Cerebellar cortex (tissue), 1 donor: ENCODE results near the gene SORBS2.

Experiments
- DNase-seq: peaks from one replicate; pipeline ENCODE4 v3.0.0-alpha.2; 2015; ENCODE audit warnings: low spot score

The SORBS2 gene

DNA sequence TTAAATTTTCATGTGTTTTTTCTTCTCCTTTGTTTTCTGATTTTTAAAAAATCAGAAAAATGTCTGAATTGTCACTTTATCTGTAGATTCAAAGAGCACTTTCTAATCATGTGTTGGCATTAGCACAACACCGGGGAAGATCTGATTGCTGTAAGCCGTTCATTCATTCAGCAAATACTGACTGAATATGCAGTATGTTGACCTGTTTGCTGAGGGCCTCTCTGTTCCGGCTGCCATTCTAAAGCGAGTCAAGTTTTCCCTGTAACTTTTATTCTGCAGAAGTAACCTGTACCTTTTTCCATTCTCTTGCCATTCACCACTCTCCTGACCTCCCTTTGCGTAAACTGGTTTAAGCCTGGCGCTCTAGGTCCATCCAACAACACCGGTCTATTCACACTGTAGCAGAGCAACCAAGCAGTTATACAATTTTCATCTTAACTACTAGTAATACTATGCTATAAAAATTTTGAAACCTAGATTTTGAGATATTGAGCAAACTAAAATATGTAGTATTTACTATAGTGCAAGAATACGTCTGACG lies 6.7 kb downstream of the SORBS2 start:
- no peak for DNase-seq

DNA sequence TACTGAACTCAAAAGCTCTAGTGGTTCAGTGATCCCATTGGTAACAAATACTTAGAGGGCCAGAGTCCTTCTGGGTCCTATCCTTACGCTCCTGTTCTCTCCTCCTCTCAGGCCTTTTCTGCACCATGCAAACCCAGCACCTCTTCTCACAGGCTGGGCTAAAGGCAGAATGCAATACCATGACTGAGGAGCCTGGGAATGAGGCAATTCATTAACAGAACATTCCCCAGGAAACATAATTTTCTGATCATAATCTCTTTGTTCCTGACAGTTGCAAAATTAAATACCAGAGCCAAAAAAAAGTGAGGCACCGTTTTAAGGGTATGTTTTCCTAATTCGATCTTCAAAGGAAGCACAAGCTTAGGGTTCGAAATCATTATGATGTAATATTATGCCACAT lies 9.0 kb downstream of the SORBS2 start:
- no peak for DNase-seq

DNA sequence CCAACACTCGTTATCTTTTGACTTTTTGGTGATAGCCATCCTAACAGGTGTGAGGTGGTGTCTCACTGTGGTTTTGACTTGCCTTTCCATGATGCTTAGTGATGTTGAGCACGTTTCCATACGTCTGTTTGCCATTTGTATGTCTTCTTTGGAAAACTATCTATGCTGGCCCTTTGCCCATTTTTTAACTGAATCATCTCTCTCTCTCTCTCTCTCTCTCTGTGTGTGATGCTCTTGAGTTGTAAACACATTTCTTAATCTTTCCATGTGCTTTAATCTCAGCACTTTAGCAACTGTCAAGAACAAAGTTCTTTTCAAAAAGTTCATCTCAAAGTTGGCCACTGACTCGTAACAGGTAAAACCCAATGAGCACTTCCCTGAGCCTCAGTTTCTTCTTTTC lies 10.5 kb downstream of the SORBS2 start:
- DNase-seq: no peak

DNA sequence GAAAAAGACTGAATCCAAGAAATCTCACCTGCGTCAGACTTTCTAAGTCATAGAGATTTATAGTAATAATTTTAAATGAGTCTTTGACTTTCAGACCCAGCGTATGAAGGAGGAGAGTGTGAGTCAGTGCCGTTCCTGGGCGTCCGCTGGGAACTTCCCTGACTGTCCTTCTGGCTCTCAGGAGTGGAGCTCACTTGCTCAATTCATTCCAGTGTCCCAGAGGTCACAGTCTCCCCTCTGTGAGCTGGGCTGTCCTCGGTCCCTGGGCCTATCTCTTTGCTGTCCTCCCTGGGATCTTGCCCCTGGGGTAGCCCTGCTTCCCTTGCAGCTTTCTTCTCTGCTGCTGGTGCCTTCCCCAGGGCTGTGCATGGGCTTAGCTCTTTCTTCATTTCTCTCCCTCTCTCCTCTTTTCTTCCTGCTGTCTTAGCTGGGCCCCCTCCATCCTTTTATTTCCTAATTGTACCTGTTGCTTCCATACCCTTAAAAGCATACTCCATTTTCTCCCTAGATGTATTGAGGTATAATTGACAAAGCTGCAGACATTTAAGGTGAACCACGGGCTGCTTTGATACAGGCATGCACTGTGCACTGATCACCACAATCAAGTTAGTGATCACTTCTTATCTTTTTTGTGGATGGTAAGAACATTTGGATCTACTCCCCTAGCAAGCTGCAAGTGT lies 11.6 kb downstream of the SORBS2 start:
- no peak for DNase-seq

DNA sequence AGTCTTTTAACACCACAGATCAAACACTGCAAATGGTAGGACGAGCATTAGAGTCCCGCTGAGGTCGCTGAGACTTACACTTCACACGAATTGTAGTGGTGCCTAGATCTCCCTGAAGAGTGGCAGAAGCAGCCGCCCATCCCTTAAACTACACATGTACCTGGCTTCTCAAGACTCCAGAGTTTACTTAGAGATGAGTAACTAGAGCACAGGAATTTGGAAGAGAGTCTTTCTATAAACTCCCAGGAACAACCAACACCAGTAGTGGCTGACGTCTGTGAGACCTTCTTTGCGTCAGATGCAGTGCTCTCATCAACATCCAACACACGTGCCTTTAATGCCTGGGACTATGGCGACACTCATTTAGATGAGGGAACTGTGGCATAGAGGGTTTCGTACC lies 12.6 kb downstream of the SORBS2 start:
- no peak for DNase-seq

DNA sequence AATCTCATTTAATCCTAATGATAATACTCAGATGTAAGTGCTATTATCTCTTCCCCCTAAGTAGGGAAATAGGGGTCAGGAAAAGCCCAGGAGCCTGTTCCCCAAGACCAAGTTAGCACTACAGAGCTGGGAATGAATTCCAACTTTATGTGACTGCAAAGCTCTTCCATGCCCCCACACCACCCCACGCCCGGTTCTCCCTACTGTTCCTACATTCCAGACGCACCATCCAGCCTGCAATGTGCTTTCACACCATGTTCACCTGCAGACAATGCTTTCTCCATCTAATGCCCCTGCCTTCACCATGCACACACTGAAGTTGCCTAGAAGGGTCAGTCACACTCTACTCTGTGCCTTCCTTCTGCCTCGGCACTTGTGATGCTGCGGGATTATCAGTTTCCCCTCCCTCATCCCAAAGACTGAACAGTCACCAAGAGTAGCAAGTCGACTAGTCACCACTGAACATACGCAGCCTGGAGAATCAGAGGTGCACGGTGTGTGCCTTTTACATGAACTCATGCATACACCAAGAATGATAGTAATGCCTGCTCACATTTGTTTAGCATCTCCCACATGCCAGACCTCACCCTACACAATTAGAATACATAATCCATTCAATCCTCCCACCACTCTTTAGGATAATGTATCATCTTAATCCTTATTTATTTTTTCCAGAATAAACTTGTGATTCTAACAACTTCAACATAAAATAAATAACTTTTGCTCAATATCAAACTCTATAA lies 14.2 kb downstream of the SORBS2 start:
- no peak for DNase-seq

DNA sequence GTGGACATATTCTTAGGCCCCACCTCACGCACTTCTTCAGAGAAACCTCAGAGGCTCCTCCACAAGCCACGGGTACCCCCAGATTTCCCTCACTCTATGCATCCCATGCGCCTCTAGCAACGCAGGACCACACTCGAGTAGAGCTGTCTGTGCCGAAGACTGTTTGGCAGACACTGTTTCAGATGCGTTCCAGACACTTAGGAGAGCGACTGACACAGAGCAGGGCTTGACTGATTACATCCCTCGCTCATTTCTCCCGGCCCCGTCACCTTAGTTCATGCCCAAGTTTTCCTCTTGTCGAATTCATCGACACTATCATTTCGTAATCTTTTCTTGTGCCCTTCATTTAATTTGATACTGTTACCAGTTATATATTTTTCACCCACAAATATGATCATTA lies 15.0 kb downstream of the SORBS2 start:
- no peak for DNase-seq

DNA sequence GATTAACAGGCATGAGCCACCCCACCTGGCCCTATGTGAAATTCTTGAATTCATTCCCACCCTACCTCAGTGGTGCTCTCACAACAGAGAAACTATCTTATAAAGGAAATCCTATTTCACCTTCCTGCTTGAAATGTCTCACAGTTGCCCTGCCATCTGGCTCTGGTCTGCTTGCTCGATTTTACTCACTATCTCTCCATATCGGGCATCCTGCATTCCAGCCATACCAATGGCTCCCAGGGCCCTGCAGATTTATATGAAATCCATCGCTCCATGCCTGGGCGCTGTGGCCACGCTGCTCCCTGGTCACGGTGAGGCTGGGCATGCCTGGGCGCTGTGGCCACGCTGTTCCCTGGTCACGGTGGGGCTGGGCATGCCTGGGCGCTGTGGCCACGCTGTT lies 15.8 kb downstream of the SORBS2 start:
- DNase-seq: no peak

DNA sequence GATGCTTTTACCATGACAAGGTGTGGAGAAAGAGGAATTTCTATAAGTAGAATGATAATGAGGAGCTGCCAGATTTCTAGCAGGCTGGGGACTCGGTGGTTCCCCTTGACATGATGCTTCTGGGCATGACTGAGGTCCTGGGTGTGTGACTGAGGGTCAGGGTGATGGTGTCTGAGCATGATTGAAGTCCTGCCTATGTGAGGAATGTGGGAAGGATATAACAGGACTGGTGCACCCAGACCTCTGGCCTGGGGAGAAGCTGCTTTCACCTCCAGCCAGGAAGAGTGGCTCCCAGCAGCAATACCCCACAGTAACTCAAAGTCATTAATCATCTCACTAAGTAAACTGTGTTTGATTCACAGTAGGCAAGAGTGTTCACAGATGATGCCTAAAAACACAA lies 17.4 kb downstream of the SORBS2 start:
- no peak for DNase-seq

DNA sequence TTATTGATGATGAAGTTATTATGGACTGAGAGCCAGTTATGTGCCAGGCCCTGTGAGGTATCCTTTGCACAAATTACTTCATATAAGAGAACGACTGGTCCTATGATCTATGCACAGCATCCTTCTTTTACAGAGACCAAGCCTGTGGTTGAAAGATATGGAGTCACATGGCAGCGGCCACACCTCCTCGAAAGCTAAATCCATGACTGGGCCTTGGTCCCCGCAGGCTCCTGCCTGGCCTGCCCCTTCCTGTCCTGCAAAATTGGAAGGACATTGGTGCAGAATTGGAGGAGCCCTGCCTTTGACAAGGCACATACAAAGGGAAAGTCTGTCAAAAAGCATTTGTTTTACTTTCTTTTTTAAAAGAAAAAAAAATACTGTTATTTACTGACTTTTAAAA lies 18.3 kb downstream of the SORBS2 start:
- no peak for DNase-seq

DNA sequence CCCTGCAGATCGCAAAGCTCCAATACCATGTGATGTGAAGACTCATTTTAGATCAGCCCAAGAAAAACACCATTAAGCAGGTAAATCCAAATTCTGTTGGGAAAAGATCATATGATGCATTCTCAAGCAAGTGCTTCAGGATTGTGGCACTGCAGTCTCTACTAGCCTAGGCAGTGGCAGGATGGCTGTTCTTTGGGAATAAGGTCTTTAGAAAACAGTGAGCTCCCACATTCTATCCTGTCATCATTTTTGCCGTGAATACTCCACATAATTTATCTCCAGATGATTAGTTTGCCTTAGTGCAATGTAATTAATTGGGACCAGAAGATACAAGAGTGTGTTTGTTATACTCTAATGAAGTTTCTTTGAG lies 18.9 kb downstream of the SORBS2 start:
- DNase-seq: no peak

DNA sequence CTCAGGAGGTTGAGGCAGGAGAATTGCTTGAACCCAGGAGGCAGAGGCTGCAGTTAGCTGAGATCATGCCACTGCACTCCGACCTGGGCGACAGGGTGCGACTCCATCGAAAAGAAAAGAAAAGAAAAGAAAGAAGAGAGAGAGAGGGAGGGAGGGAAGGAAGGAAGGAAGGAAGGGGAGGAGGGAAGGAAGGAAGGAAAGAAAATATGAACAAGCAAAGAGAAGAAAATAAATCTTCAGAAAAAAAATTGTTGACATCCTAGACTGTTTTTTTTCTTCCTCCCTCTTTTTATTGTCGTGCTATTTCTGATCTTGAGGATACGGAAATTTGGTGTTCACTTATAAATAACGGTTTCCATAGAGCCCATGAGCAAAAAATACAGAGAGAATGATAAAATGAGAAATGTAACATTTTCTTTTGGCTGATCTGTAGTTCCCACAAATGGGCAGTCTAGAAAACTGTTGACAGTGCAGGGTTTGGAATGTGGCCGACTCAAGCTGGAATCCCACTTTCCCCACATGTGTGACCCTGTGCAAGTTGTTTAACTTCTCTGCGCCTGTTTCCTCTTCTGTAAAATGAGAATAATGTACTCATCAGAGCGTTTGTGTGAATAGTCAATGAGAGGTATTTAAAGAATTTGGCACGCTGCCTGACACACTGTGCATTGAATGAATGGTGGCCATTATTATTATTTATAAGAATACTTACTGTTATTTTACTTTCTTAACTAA lies 19.4 kb downstream of the SORBS2 start:
- DNase-seq: no peak

DNA sequence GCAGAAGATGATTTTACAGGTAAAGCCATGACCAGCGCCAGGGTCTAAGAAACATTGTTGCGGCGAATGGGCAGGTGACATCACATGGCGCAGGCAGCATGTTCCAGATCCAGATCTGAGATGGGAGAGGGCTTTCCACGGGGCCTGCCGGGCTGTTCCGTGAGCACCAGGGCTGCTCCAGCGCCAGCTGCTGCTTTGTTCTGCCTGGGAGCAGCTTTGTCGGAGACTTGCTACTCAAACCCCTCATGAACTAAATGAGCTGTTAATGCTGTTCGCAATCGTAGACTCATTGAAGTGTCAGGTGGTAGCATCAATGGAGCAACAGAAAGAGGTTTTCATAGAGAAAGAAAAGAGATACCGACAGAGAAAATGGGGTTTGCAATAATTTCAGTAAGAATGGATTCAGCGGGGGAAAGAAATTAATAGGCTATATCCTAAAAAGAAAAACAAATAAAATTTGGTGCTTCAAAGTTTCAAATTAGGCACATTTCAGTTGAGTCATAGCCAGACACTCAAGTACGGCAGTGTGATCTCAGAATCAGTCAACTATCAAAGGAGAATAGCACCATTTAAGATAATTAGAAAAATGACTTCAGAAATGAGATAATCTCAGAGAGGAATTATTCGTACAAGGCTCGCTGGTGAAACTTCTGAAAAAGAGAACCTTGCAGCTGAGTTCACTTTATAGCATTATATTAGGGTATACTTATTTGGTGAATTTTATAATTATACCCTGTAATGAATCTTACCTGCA lies 23.9 kb downstream of the SORBS2 start:
- no peak for DNase-seq

DNA sequence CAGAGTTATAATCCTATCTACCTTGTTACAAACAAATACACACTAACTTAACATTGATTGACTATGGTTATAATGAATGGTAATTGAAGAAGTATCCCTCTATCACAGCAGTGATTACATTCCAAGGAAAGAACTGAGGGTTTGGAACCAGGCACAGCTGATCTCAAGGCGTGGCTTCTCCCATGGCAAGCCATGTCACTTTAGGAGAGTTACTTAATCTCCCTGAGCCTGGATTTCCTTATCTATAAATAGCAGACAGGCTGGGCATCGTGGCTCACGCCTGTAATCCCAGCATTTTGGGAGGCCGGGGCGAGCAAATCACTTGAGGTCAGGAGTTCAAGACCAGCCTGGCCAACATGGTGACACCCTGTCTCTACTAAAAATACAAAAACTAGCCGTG lies 25.6 kb downstream of the SORBS2 start:
- no peak for DNase-seq

DNA sequence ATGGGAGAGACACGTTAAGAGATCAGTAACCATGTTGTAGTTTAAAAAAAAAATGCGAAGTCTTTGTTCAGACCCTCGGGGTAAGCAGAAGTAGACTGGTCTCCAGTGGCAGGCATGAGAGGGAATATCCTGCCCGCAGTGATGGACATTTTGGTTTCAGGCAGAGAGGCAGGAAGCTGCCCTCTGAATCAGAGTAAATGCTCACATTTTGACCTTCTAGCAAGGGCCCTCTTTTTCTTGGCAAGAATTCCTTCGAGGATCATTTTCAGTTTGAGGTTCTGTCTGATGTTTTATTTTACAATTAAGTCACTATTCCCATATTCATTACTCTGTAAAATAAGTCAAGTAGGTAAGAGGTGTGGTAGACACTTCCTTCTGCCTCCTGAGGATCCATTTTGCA lies 28.4 kb downstream of the SORBS2 start:
- no peak for DNase-seq

DNA sequence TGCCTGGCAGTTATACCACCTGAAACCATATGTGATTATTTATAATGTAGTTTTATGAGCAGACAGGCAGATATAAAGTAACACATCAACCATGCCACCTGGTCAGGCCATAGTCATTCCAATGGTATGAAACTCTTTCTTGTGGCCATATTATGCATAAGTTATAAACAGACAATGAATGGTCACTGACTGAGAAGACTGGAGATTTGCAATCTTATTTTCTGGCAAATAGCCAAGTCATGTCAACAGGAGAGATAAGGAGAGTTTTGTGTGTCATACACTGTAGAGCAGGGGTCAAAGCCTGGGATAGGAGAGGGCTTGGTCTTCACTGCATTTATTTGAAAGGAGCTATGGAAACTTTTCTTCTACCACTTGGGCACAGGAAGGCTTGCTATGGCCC lies 29.5 kb downstream of the SORBS2 start:
- DNase-seq: no peak

DNA sequence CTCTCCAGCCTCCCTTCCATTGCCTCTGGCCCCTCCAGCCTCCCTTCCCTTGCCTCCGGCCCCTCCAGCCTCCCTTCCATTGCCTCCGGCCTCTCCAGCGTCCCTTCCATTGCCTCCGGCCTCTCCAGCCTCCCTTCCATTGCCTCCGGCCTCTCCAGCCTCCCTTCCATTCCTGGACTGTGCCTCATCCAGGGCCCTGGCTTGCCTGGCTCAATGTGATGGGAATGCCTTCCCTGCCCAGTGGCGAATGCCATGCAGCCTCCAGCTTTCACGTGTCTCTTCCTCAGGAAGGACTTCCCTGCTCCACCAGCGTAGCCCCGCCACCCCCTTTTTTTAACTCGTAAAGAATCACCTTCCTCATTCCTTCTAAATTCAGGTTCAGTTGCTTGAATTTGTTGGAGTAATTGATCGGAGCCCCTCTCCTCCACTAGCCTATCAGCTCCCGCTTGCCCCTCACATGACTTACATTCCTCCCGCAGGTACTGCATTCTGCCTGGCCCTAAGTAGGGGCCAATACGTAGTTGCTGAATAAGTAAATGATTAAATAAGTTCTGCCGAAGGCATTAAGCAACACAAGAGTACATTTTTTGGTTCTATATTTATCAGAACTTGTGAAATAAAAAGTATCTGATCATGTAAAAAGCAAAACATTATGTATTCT lies 30.3 kb downstream of the SORBS2 start:
- no peak for DNase-seq

DNA sequence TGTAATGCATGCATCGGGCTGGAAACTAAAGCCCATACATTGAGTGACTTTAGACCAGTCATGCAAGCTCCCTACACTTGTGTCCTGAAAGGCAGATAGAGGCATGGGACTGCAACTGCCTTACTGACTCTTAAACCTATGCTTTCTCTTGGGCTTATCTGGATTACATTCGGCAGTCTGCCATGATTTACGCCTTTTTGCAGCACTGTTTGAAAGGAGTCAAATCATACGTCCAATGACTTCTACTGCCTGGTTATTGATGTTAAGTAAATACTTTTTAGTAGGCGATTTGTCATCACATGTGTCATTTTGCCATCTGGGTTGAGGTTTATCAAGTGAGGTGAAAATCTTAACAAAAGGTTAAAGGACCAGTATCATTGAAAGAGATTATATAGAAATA lies 31.5 kb downstream of the SORBS2 start:
- no peak for DNase-seq

DNA sequence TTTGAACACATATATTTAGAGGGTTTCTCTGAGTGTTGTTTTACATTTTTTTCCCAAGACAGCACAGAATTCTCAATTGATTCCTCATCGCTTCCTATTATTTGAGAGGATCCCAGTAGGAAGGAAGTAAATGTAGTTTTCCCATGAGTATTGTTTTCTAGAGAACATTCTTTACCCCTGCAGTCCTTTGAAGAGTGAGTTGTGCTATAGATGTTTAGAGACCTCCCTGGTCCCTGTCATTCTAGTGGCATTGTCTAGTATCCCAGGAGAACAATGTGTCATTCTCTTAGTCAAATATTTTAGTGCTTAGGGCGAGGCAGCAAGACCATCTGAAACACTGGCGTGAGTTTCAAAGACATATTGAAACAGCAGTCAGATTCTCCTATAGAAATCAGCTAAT lies 32.5 kb downstream of the SORBS2 start:
- DNase-seq: no peak

DNA sequence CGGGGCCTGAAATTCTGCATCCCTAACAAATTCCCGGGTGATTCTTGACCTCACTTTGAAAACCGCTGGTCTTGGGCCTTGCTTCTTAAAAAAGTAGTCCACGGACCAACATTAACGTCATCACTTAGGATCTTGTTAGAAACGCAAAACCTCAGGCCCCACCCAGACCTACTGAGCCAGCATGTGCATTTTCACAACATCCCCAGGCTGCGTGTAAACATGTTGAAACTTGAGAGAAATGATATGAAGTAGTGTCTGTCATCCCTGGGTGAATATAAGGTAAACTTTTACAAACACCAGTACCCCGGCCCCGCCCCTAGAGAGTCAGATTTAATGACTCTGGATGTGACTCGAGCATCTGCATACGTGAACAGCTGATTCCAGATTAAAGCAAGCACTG lies 33.7 kb downstream of the SORBS2 start:
- no peak for DNase-seq

DNA sequence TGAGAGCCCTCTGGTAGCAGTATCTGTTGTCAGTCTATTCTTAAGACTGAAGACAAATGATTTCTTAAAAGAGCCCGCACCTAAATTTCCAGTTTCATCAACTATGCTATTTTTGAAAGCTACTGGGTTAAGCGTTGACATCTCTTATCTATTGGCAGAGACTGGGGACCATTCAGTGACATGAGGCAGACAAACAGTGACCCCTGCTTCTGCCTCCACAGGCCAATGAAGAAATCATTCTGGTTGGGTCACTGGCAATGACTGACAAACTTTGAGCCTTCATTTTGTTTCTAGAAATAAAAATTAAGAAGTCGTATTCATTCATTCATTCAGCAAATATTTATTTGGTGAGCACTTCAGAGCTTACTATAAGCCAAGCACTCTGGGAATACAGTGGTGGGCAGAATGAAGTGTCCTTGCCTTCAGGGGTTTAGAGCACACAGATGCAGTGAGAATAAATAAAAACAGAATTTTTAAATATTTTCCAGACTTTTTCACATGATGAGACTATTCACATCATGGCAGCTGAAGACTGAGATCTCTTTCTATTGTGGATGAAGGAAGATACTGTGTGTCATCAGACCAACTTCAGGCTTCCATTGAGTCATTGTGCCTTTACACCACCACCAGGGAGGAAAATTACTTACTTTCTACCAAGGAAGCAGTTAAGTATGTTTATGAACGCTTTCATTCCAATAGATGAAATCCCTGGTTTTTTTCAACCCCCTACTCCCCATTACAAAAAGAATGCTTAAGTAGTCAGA lies 36.0 kb downstream of the SORBS2 start:
- no peak for DNase-seq
